ACC112 (cell line): ENCODE results near the gene GAB1.
A peak's percentile ranks its signal among the peaks of the same experiment; 100 is the strongest.

Source experiments
- H2AFZ ChIP-seq: fragments of 200-600 bp; sonication (generic); one replicate; pipeline ENCODE4 v1.6.0; 2017; ENCODE audit warnings: antibody characterized with exemption, low read length; ENCODE audit not compliant: unreplicated experiment
- H3K27ac ChIP-seq: fragments of 200-600 bp; sonication (generic); 2 replicates; pipeline ENCODE4 v1.5.1; 2014; ENCODE audit warnings: low read depth, mild to moderate bottlenecking, antibody characterized with exemption, low read length, moderate library complexity
- H3K27me3 ChIP-seq: fragments of 200-600 bp; sonication (generic); 2 replicates; pipeline ENCODE4 v1.6.1; 2014; ENCODE audit warnings: mild to moderate bottlenecking, antibody characterized with exemption, low read length, moderate library complexity, mixed read lengths; ENCODE audit not compliant: insufficient read depth
- H3K36me3 ChIP-seq: fragments of 200-600 bp; sonication (generic); 2 replicates; pipeline ENCODE4 v1.6.1; 2016; ENCODE audit warnings: mild to moderate bottlenecking, antibody characterized with exemption, low read length, moderate library complexity, mixed read lengths; ENCODE audit not compliant: insufficient read depth
- H3K4me1 ChIP-seq: fragments of 200-600 bp; sonication (generic); one replicate; pipeline ENCODE4 v1.6.1; 2016; ENCODE audit warnings: low read length, mixed read lengths; ENCODE audit not compliant: insufficient read depth, unreplicated experiment, control insufficient read depth
- H3K4me3 ChIP-seq: fragments of 200-600 bp; sonication (generic); 2 replicates; pipeline ENCODE4 v1.5.1; 2014; ENCODE audit warnings: mild to moderate bottlenecking, low read depth, low read length
- H3K79me2 ChIP-seq: fragments of 200-600 bp; sonication (generic); one replicate; pipeline ENCODE4 v1.6.0; 2016; ENCODE audit warnings: low read length; ENCODE audit not compliant: control insufficient read depth, unreplicated experiment, insufficient read depth

GAB1 gene

DNA sequence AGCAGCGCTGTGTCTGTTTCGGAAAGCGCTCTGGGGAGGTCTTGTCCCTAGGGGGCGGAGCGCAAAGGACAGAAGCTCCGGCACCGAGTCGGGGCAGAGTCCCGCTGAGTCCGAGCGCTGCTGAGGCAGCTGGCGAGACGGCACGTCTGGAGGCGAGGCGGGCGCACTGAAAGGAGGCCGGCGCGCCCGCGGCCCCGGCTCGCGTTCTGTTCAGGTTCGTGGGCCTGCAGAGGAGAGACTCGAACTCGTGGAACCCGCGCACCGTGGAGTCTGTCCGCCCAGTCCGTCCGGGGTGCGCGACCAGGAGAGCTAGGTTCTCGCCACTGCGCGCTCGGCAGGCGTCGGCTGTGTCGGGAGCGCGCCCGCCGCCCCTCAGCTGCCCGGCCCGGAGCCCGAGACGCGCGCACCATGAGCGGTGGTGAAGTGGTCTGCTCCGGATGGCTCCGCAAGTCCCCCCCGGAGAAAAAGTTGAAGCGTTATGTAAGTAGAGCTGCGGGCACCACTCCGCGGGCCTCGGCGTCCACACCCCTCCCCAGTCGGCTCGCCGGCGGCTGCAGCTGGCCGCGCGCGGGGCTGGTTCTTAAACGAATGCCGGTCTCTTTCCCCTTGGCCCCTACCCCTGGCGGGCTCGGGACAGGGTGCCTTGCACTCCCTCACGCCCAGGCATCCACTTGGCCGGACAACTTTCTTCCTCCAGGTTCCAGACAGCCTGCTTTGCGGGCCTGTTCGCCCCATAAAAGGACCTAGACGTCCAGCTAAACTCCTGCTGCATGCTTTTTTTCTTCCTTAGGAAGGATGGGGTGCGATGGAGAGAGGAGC lies at the start of gene GAB1:
Gene GAB1 (plus strand): TSS at position 96 of the 819 bp plus-strand sequence. CDS start 313 bp downstream, at position 409.
- H3K36me3 ChIP-seq, result no peaks in the 10 kb centered on the region
- H3K27me3 ChIP-seq, result no peaks in the 10 kb centered on the region
- H3K4me3 ChIP-seq, result peak within 1 kb of the TSS; percentile 92
- peak within 1 kb of the TSS; percentile 79 for H3K27ac ChIP-seq
- H3K79me2 ChIP-seq, result peaks cover 26% of the 10 kb centered on the region
- peak within 1 kb of the TSS; percentile 80 for H2AFZ ChIP-seq
- peaks cover 4% of the 10 kb centered on the region for H3K4me1 ChIP-seq

DNA sequence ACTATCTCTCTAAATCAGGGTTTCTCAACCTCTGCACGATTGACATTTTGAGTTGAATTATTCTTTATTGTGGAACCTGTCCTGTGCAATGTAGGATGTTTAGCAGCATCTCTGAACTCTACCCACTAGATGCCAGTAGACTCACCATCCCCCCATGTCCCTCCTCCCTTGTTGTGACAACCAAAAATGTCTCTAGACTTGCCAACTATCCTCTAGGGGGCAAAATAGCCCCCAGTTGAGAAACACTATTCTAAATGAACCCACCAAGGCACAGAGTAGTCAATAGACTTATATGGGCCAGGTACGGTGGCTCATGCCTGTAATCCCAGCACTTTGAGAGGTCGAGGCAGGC lies 49.1 kb upstream of the GAB1 start:
- H3K4me1 ChIP-seq, result peaks cover 19% of the 10 kb centered on the region
- H3K27ac ChIP-seq, result peak overlapping the region; percentile 86
- H3K4me3 ChIP-seq, result peak overlapping the region; percentile 61
- no peaks in the 10 kb centered on the region for H3K79me2 ChIP-seq
- no peaks in the 10 kb centered on the region for H3K36me3 ChIP-seq
- H3K27me3 ChIP-seq, result no peaks in the 10 kb centered on the region
- H2AFZ ChIP-seq, result peak overlapping the region; percentile 74

DNA sequence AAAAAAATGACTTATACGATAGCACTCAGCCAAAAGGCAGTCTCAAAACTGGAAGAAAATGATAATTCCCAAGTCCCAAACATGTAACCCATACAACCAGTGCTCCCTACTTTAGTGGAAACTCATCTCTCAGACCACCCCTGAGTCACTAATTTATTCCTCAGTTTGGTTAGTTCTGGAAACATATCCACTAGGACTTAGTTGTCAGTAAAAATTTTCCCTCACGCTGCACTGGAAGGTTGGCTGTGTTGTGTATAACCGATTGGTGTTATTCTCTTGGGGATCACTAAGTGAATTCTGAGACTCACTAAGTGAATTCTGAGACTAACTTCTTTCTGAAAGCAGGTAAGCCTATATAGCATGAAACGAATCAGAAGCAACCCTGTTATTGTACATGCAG lies 48.5 kb upstream of the GAB1 start:
- Histone ChIP-seq H3K4me3 (no peak overlapping the region), H2AFZ (no peak overlapping the region), H3K27ac (no peak overlapping the region), H3K27me3 (no peaks in the 10 kb centered on the region), H3K36me3 (no peaks in the 10 kb centered on the region), H3K4me1 (peaks cover 19% of the 10 kb centered on the region), H3K79me2 (no peaks in the 10 kb centered on the region)

DNA sequence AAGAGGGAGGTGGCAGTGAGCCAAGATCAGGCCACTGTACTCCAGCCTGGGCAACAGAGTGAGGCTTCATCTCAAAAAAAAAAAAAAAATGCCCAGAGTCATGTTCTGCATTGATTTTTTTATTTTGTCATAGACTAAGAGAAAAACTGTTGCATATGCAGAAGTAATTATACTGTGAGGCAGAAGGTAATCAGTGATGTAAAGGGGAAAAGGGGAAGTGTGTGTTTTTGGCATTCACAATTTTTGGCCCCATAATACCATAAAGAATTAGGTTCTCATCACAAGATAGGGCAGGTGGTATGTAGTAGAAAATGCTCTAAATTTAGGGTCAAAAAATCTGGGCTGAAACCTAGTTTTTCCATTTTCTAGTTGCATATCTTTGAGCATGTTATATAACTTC lies 47.3 kb upstream of the GAB1 start:
- Histone ChIP-seq H3K27me3 (no peaks in the 10 kb centered on the region), H3K79me2 (no peaks in the 10 kb centered on the region), H3K4me1 (peaks cover 19% of the 10 kb centered on the region), H3K27ac (no peak overlapping the region), H3K36me3 (no peaks in the 10 kb centered on the region), H2AFZ (no peak overlapping the region), H3K4me3 (no peak overlapping the region)

DNA sequence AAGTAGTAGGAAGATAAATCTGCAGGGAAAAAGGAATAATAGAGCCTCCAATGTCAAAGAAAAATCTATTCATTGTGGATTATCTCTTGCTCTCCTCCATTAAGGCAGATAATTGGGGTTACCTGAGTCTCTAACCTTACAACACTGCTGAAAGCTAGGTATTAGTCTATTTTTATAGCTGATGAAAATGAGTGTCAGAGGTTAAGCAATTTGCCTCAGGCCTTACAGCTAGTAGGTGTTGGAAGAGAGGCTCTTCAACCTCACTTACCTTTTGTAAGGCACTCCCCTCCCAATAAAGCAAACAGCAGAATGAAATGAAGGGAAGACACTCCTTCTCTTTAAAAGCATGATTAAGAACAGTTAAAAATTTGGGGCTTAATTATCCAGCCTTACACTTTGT lies 45.4 kb upstream of the GAB1 start:
- Histone ChIP-seq H3K79me2 (no peaks in the 10 kb centered on the region), H2AFZ (no peak overlapping the region), H3K36me3 (no peaks in the 10 kb centered on the region), H3K27ac (no peak overlapping the region), H3K27me3 (no peaks in the 10 kb centered on the region), H3K4me3 (no peak overlapping the region), H3K4me1 (peaks cover 11% of the 10 kb centered on the region)

DNA sequence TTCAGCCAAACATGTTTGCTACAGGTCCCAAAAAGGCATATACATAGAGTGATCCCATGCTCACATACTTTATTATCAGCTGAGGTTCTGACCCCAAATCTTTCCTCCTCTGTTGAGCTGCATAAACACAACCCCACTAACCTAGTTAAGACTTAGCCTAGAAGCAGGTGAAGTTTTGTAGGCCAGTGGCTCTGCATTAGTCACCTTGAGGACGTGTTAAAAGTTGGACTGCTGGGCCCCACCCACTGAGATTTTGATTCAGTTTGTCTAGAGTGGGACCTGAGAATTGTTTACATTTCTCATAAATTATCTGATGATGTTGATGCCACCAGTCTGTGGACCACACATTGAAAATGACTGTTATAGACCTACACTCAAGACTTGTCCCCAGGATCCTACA lies 43.8 kb upstream of the GAB1 start:
- Histone ChIP-seq H3K4me3 (no peak overlapping the region), H3K27ac (no peak overlapping the region), H2AFZ (no peak overlapping the region), H3K4me1 (no peaks in the 10 kb centered on the region), H3K27me3 (no peaks in the 10 kb centered on the region), H3K79me2 (no peaks in the 10 kb centered on the region), H3K36me3 (no peaks in the 10 kb centered on the region)

DNA sequence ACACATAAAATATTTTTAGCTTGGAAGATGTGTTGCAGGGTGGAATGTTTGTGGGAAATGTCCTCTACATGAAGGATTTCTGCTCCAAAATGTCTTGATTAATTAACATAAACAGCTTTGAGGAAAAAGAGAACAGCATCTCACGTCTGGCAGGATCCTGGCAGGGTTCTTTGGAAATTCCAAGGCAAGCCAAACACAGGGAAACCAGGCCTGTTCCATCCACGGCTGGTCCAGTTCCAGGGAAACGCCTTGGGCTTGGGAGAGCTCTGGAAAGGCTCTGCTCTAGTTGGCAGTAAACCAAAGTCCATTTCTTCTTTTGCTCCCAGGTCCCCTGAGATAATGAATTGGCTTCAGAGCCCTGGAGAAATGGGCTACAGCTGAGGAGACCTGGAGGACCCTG lies 42.4 kb upstream of the GAB1 start:
- Histone ChIP-seq H3K36me3 (no peaks in the 10 kb centered on the region), H3K27ac (no peak overlapping the region), H3K79me2 (no peaks in the 10 kb centered on the region), H3K4me1 (no peaks in the 10 kb centered on the region), H3K4me3 (no peak overlapping the region), H3K27me3 (no peaks in the 10 kb centered on the region), H2AFZ (no peak overlapping the region)

DNA sequence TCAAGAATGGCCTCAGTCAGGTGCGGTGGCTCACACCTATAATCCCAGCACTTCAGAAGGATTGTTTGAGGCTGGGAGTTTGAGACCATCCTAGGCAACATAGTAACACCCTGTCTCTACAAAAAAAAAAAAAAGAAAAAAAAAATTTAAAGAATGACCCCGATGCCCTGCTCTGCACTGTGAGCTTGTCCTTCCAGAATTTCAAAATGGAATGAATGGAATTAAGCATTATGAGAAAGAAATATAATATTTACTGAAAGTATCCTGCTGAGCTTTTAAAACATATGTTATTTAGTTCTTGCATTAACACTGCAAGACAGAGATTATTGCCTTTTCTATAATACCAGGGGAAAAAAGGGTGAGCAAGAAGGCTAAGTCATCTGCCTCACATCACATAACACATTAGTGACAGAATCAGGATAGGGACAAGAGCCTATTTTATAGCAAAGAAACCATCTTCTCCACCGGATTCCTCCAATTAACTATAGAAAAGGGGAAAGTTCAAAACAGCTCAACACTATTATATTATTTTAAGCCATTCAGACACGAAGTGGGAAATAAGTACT lies 41.9 kb upstream of the GAB1 start:
- Histone ChIP-seq H2AFZ (no peak overlapping the region), H3K27ac (no peak overlapping the region), H3K36me3 (no peaks in the 10 kb centered on the region), H3K4me1 (no peaks in the 10 kb centered on the region), H3K79me2 (no peaks in the 10 kb centered on the region), H3K27me3 (no peaks in the 10 kb centered on the region), H3K4me3 (no peak overlapping the region)

DNA sequence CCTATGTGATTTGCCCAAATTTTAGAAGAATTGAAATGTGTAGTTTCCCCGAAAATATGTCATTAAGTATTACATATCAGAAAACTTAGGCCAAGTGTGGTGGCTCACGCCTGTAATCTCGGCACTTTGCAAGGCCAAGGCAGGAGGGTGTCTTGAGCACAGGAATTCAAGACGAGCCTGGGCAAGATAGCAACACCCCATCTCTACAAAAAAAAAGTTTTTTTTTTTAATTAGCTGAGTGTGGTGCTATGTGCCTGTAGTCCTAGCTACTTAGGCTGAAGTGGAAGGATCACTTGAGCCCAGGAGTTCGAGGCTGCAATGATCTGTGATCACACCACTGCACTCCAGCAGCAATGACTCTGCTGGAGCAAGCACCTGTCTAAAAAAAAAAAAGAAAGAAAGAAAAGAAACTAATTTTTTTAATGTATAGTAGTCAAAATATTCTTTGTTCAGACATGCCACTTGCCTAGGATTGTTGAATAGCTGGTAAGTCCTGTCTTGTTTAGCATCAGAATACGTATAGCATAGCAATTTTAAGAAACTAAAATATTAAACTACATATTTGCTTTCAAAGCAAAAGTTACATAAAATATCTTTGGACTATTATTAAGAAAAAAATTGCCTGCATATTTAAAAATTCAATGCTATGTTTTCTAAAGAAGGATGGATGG lies 40.1 kb upstream of the GAB1 start:
- no peaks in the 10 kb centered on the region for H3K79me2 ChIP-seq
- no peaks in the 10 kb centered on the region for H3K36me3 ChIP-seq
- no peaks in the 10 kb centered on the region for H3K27me3 ChIP-seq
- no peak overlapping the region for H3K4me3 ChIP-seq
- no peak overlapping the region for H2AFZ ChIP-seq
- no peaks in the 10 kb centered on the region for H3K4me1 ChIP-seq
- no peak overlapping the region for H3K27ac ChIP-seq

DNA sequence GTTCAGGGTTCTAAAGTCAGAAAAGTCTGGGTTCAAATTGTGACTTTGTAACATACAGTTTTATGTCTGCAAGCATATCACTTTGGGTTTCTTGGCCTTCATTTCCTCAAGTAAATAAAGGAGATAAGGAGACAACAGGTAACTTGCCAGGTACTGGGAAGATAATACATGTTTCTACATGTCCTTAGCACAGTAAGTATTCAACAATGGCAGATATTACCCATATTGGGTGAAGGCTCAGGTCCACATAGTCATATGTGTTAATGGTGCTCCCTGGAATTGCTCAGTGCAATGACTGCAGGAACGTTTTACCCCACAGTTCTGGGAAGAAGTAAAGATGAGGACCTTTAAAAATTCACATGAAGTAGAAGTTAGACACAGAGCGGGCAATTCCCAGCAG lies 35.8 kb upstream of the GAB1 start:
- Histone ChIP-seq H3K4me1 (peaks cover 7% of the 10 kb centered on the region), H3K79me2 (no peaks in the 10 kb centered on the region), H3K27ac (no peak overlapping the region), H2AFZ (no peak overlapping the region), H3K36me3 (no peaks in the 10 kb centered on the region), H3K27me3 (no peaks in the 10 kb centered on the region), H3K4me3 (no peak overlapping the region)

DNA sequence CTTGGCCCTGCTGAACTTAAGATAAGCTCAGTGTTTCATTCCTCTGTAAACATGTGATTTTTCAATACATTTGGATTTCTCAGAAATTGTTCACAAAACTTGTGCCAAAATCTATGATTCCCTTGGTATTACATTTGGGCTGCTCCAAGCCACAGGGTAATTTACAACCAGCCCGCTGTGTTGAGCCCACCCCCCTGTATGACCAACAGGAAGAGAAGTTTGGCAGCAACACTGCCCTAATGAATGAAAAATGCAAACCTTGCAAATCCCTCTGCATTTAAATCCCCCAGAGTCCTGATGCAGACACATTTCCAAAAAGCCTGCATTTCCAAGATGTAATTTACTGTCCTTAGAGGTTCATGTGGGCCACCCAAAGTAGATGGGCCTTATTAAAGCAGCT lies 34.1 kb upstream of the GAB1 start:
- Histone ChIP-seq H3K79me2 (no peaks in the 10 kb centered on the region), H3K4me3 (no peak overlapping the region), H2AFZ (no peak overlapping the region), H3K27ac (no peak overlapping the region), H3K4me1 (peaks cover 7% of the 10 kb centered on the region), H3K27me3 (no peaks in the 10 kb centered on the region), H3K36me3 (no peaks in the 10 kb centered on the region)
